ENCODE measurements around the gene MIS12.

DNA sequence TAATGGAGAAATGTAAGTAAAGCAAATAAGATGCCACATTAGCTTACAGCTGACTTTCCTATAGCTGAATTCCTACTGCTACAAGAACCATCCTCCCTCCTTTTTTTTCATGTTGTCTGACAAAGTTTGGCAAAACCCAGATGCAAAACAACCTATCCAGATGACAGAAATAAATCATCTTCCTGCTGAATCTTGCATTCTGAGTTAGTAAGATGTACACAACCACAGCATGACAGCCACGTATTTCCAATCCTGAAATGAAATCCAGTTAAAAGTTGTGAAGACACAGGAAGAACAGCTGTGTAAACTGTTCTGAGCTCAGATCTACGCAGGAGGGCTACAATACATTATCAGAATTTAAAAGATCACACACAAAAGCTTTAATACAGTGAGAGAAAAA is 12.5 kb upstream of the MIS12 start:
- TF ChIP-seq, protein P1, sequence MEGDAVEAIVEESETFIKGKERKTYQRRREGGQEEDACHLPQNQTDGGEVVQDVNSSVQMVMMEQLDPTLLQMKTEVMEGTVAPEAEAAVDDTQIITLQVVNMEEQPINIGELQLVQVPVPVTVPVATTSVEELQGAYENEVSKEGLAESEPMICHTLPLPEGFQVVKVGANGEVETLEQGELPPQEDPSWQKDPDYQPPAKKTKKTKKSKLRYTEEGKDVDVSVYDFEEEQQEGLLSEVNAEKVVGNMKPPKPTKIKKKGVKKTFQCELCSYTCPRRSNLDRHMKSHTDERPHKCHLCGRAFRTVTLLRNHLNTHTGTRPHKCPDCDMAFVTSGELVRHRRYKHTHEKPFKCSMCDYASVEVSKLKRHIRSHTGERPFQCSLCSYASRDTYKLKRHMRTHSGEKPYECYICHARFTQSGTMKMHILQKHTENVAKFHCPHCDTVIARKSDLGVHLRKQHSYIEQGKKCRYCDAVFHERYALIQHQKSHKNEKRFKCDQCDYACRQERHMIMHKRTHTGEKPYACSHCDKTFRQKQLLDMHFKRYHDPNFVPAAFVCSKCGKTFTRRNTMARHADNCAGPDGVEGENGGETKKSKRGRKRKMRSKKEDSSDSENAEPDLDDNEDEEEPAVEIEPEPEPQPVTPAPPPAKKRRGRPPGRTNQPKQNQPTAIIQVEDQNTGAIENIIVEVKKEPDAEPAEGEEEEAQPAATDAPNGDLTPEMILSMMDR (IDR thresholded peaks at IDR 0.05; ENCODE audit: low read length) = no peak
- TF ChIP-seq EZH2 (IDR thresholded peaks at IDR 0.05; ENCODE audit: borderline replicate concordance, low read length) = no peak

Data from OCI-LY1 (cell line).